ENCODE data around the gene RPGR. TPM values are rescaled to one million over a fixed set of nuclear protein-coding genes. Genes with fewer than 3 reads are reported as not detected.

Gene RPGR
- total and polyA plus RNA-seq, 4 donors, result 2.6 to 21.8 (median 11.8) TPM

DNA sequence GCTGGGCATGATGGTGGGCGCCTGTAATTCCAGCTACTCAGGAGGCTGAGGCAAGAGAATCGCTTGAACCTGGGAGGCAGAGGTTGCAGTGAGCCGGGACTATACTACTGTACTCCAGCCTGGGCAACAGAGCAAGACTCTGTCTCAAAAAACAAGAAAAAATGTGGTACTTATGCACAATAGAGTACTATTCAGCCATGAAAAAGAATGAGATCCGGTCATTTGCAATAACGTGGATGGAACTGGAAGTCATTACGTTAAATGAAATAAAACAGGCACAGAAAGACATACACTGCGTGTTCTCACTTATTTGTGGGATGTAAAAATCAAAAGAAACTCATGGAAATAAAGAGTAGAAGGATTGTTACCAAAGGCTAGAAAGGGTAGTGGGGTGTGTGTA is 12.1 kb downstream of the RPGR start:
- H3K9me3 ChIP-seq (ENCODE audit: control insufficient read depth, low read length), result no peaks in the 10 kb centered on the region
- intact Hi-C loops (cut with DNase I), result no loop called here
- no peak for DNase-seq
- no peaks in the 10 kb centered on the region for H3K4me1 ChIP-seq (ENCODE audit: control insufficient read depth in 1 of 2, insufficient read depth in 2 of 2, low read length in 2 of 2)
- no peak overlapping the region for H3K4me3 ChIP-seq (ENCODE audit: low read length in 2 of 2)
- H3K36me3 ChIP-seq (ENCODE audit: control insufficient read depth in 1 of 2, insufficient read depth in 2 of 2, low read length in 1 of 2), result no peaks in the 10 kb centered on the region
- no peak overlapping the region for H3K27ac ChIP-seq (ENCODE audit: low read depth in 1 of 2, low read length in 2 of 2)
- 88 to 98% methylated on average over 7 of the region's 7 CpGs for WGBS, 2 donors
- ATAC-seq (ENCODE audit: low FRiP score), result no peak
- no peaks in the 10 kb centered on the region for H3K27me3 ChIP-seq (ENCODE audit: control insufficient read depth in 1 of 2, insufficient read depth in 2 of 2, low read length in 1 of 2)

DNA sequence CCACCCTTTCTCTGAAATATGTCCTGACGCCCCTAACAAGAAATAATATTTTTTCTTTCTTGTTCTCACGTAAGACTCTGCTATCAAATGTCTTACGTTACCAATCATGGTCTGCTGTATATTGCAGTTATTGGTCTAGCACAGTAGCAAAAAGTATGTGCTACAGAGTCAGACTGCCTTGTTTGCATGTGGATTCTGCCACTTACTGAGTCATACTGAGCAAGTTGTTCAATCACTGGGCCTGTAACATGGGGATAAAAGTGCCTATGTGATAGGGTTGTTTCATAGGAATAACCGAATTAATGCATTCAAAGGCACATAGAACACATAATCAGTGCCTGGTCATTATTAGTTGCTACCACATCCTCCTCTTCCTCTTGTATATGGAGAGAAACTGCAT is 14.1 kb downstream of the RPGR start:
- H3K4me3 ChIP-seq (ENCODE audit: low read length in 2 of 2), result no peak overlapping the region
- H3K27ac ChIP-seq (ENCODE audit: low read depth in 1 of 2, low read length in 2 of 2), result no peak overlapping the region
- 78 to 96% methylated on average over 4 of the region's 4 CpGs for WGBS, 2 donors
- no peak for DNase-seq
- no peaks in the 10 kb centered on the region for H3K36me3 ChIP-seq (ENCODE audit: control insufficient read depth in 1 of 2, insufficient read depth in 2 of 2, low read length in 1 of 2)
- H3K4me1 ChIP-seq (ENCODE audit: control insufficient read depth in 1 of 2, insufficient read depth in 2 of 2, low read length in 2 of 2), result no peaks in the 10 kb centered on the region
- intact Hi-C loops (cut with DNase I), result no loop called here
- no peaks in the 10 kb centered on the region for H3K27me3 ChIP-seq (ENCODE audit: control insufficient read depth in 1 of 2, insufficient read depth in 2 of 2, low read length in 1 of 2)
- no peaks in the 10 kb centered on the region for H3K9me3 ChIP-seq (ENCODE audit: control insufficient read depth, low read length)
- no peak for ATAC-seq (ENCODE audit: low FRiP score)

DNA sequence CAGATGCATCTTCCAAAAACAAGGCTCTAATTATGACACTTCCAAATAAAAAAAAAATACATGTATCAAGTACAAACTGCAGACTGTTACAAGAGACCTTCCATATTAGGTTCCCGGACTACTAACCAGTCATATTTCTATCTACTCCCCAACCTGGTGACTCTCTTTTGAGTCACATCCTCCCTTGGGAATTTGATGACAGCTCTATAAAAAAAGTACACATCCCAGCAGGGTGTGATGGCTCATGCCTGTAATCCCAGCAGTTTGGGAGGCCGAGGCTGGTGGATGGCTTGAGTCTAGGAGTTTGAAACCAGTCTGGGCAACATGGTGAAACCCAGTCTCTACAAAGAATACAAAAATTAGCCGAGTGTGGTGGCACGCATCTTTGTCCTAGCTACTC is 14.9 kb downstream of the RPGR start:
- Histone ChIP-seq H3K36me3 (ENCODE audit: control insufficient read depth in 1 of 2, insufficient read depth in 2 of 2, low read length in 1 of 2) (no peaks in the 10 kb centered on the region), H3K9me3 (ENCODE audit: control insufficient read depth, low read length) (no peaks in the 10 kb centered on the region), H3K4me3 (ENCODE audit: low read length in 2 of 2) (no peak overlapping the region), H3K4me1 (ENCODE audit: control insufficient read depth in 1 of 2, insufficient read depth in 2 of 2, low read length in 2 of 2) (no peaks in the 10 kb centered on the region), H3K27ac (ENCODE audit: low read depth in 1 of 2, low read length in 2 of 2) (no peak overlapping the region), H3K27me3 (ENCODE audit: control insufficient read depth in 1 of 2, insufficient read depth in 2 of 2, low read length in 1 of 2) (no peaks in the 10 kb centered on the region)
- whole genome bisulfite sequencing, 2 donors, result 82 to 88% methylated on average over 4 of the region's 4 CpGs
- ATAC-seq (ENCODE audit: low FRiP score) (no peak), DNase-seq (no peak)
- intact Hi-C loops (cut with DNase I), result no loop called here

DNA sequence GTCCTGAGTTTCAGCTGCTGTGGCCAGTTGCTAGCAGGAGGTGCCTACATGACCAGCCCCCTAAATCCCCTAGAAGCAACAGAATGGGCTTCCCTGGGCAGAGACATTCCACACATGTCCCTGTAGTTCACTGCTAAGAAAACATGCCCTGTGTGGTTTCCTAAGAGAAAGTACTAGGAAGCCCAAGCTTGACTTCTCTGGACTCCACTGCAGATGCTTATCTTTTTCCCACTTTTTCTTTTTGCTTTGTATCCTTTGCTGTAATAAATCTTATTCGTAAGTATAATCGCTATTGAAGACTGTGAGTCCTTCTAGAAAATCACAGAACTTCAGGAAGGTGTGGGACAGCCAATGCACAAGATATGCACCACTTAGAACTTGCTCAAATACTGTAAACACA is 15.6 kb downstream of the RPGR start:
- Histone ChIP-seq H3K9me3 (ENCODE audit: control insufficient read depth, low read length) (no peaks in the 10 kb centered on the region), H3K4me1 (ENCODE audit: control insufficient read depth in 1 of 2, insufficient read depth in 2 of 2, low read length in 2 of 2) (no peaks in the 10 kb centered on the region), H3K27ac (ENCODE audit: low read depth in 1 of 2, low read length in 2 of 2) (no peak overlapping the region), H3K36me3 (ENCODE audit: control insufficient read depth in 1 of 2, insufficient read depth in 2 of 2, low read length in 1 of 2) (no peaks in the 10 kb centered on the region), H3K4me3 (ENCODE audit: low read length in 2 of 2) (no peak overlapping the region), H3K27me3 (ENCODE audit: control insufficient read depth in 1 of 2, insufficient read depth in 2 of 2, low read length in 1 of 2) (no peaks in the 10 kb centered on the region)
- ATAC-seq (ENCODE audit: low FRiP score), result no peak
- intact Hi-C loops (cut with DNase I), result no loop called here
- DNase-seq, result no peak
- 68 to 77% methylated on average over 2 of the region's 2 CpGs for whole genome bisulfite sequencing, 2 donors

DNA sequence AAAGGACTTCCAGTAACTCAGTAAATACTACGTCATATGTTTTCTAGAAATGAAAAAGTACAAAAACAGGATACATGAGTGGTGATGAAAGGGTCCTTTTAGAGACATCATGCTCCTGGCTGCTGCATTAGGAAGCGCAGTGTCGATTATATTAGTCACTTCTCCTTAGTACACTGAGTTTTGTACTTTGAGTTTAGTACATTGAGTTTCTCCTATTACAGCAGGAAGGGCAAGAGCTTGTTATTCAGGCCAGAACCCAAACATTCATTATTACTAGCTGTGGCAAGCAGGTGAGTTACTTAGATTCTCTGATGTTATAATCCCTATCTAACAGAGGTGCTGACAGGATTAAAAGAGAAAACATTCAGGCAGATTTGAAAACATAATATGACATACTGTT is 21.3 kb downstream of the RPGR start:
- Histone ChIP-seq H3K36me3 (ENCODE audit: control insufficient read depth in 1 of 2, insufficient read depth in 2 of 2, low read length in 1 of 2) (no peaks in the 10 kb centered on the region), H3K4me1 (ENCODE audit: control insufficient read depth in 1 of 2, insufficient read depth in 2 of 2, low read length in 2 of 2) (no peaks in the 10 kb centered on the region), H3K4me3 (ENCODE audit: low read length in 2 of 2) (no peak overlapping the region), H3K9me3 (ENCODE audit: control insufficient read depth, low read length) (no peaks in the 10 kb centered on the region), H3K27me3 (ENCODE audit: control insufficient read depth in 1 of 2, insufficient read depth in 2 of 2, low read length in 1 of 2) (no peaks in the 10 kb centered on the region), H3K27ac (ENCODE audit: low read depth in 1 of 2, low read length in 2 of 2) (no peak overlapping the region)
- intact Hi-C loops (cut with DNase I), result no loop called here
- peak; percentile 50 for ATAC-seq (ENCODE audit: low FRiP score)
- no peak for DNase-seq
- 79 to 85% methylated on average over 3 of the region's 3 CpGs for WGBS, 2 donors

DNA sequence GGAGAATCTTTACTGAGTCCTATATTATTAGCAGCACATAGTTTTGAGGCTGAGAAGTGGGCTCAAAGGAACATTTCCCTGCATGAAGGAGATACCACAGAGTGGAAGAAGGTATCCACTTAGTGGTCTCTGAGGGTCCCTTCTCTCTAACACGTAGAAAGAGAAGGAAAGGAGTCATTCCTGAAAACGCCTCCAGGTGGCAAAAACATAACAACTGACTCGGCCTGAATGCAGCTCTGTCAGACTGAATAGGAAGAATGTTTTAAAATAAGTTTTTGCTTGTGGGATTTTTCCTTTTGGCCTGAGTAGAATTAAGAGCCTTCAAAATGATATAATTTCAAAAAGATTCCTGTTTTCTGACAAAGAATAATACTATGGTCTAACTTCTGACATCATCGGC is 23.3 kb downstream of the RPGR start:
- no peaks in the 10 kb centered on the region for H3K9me3 ChIP-seq (ENCODE audit: control insufficient read depth, low read length)
- no peaks in the 10 kb centered on the region for H3K4me1 ChIP-seq (ENCODE audit: control insufficient read depth in 1 of 2, insufficient read depth in 2 of 2, low read length in 2 of 2)
- 31 to 48% methylated on average over 4 of the region's 4 CpGs for WGBS, 2 donors
- no peak for ATAC-seq (ENCODE audit: low FRiP score)
- no peaks in the 10 kb centered on the region for H3K36me3 ChIP-seq (ENCODE audit: control insufficient read depth in 1 of 2, insufficient read depth in 2 of 2, low read length in 1 of 2)
- intact Hi-C loops (cut with DNase I), result no loop called here
- H3K27me3 ChIP-seq (ENCODE audit: control insufficient read depth in 1 of 2, insufficient read depth in 2 of 2, low read length in 1 of 2), result no peaks in the 10 kb centered on the region
- no peak overlapping the region for H3K4me3 ChIP-seq (ENCODE audit: low read length in 2 of 2)
- no peak overlapping the region for H3K27ac ChIP-seq (ENCODE audit: low read depth in 1 of 2, low read length in 2 of 2)
- no peak for DNase-seq

DNA sequence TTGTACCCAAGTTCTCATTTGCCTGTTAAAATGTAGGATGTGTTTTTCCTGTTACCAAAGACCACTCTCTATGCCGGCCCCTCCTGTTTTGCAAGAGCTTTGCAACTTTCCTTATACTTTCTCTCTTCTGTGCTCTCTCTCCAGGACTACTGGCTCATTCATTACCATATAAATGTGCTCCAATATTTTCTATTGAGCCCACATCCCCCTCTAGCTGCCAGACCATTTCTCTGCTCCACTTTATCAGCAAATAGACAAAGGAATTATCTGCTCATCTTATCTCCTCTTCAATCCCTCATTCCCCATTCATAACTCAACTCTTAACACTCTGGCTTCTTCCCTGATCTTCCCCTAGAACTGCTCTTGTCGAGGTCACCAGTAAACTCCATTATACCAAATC is 33.6 kb downstream of the RPGR start:
- ATAC-seq (ENCODE audit: low FRiP score), result no peak
- H3K27me3 ChIP-seq (ENCODE audit: control insufficient read depth in 1 of 2, insufficient read depth in 2 of 2, low read length in 1 of 2), result no peaks in the 10 kb centered on the region
- WGBS, 2 donors, result 48 to 74% methylated on average over 2 of the region's 2 CpGs

DNA sequence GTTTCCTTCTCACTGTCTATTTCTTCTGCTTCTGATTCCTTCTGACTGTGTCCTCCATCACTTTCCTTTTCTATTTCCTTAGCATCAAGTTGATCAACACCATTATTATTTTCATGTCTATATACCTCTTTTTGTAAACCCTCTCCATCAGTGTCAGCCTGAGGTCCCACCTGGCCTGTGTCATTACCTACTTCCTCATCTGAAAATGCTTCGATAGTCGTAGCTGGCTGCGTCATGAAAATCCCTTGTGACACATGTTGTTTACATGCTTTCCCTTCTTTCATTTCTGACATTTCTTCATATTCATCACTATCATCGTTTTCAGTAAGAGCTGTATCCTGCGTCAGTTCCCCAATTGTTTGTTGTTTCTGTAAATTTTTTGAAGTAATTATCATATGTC is 39.6 kb downstream of the RPGR start:
- ATAC-seq (ENCODE audit: low FRiP score), result no peak
- no peaks in the 10 kb centered on the region for H3K9me3 ChIP-seq (ENCODE audit: control insufficient read depth, low read length)
- DNase-seq, result no peak
- no peak overlapping the region for H3K27ac ChIP-seq (ENCODE audit: low read depth in 1 of 2, low read length in 2 of 2)
- no peaks in the 10 kb centered on the region for H3K36me3 ChIP-seq (ENCODE audit: control insufficient read depth in 1 of 2, insufficient read depth in 2 of 2, low read length in 1 of 2)
- H3K4me3 ChIP-seq (ENCODE audit: low read length in 2 of 2), result no peak overlapping the region
- intact Hi-C loops (cut with DNase I), result no loop called here
- 88 to 91% methylated on average over 5 of the region's 5 CpGs for WGBS, 2 donors
- H3K4me1 ChIP-seq (ENCODE audit: control insufficient read depth in 1 of 2, insufficient read depth in 2 of 2, low read length in 2 of 2), result no peaks in the 10 kb centered on the region
- H3K27me3 ChIP-seq (ENCODE audit: control insufficient read depth in 1 of 2, insufficient read depth in 2 of 2, low read length in 1 of 2), result no peaks in the 10 kb centered on the region

More for the DNA sequence above, 33.6 kb downstream of the RPGR start:
- DNase-seq, result no peak
- Histone ChIP-seq H3K36me3 (ENCODE audit: control insufficient read depth in 1 of 2, insufficient read depth in 2 of 2, low read length in 1 of 2) (no peaks in the 10 kb centered on the region), H3K9me3 (ENCODE audit: control insufficient read depth, low read length) (no peaks in the 10 kb centered on the region), H3K4me3 (ENCODE audit: low read length in 2 of 2) (no peak overlapping the region), H3K27ac (ENCODE audit: low read depth in 1 of 2, low read length in 2 of 2) (no peak overlapping the region), H3K4me1 (ENCODE audit: control insufficient read depth in 1 of 2, insufficient read depth in 2 of 2, low read length in 2 of 2) (no peaks in the 10 kb centered on the region)
- intact Hi-C loops (cut with DNase I), result no loop called here

DNA sequence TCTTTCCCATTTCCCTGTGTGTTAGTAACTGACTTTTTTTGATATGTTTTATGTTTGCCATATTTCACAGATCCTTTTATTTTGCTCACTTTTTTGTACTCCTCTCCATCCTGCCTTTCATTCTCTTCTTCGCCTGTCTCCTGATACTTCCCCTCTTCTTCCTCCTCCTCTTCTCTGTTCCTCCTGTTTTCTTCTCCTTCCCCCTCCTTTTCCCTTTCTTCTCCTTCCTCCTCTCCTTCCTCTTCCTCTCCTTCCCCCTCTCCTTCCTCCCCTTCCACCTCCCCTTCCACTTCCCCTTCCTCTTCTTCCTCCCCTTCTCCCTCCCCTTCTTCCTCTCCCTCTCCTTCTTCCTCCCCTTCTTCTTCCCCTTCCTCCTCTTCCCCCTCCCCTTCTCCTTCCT is 41.7 kb downstream of the RPGR start:
- Histone ChIP-seq H3K4me3 (ENCODE audit: low read length in 2 of 2) (no peak overlapping the region), H3K27me3 (ENCODE audit: control insufficient read depth in 1 of 2, insufficient read depth in 2 of 2, low read length in 1 of 2) (no peaks in the 10 kb centered on the region), H3K27ac (ENCODE audit: low read depth in 1 of 2, low read length in 2 of 2) (no peak overlapping the region), H3K4me1 (ENCODE audit: control insufficient read depth in 1 of 2, insufficient read depth in 2 of 2, low read length in 2 of 2) (no peaks in the 10 kb centered on the region), H3K9me3 (ENCODE audit: control insufficient read depth, low read length) (no peaks in the 10 kb centered on the region), H3K36me3 (ENCODE audit: control insufficient read depth in 1 of 2, insufficient read depth in 2 of 2, low read length in 1 of 2) (no peaks in the 10 kb centered on the region)
- DNase-seq, result no peak
- 79 to 97% methylated on average over 1 of the region's 1 CpG for WGBS, 2 donors
- ATAC-seq (ENCODE audit: low FRiP score), result no peak
- intact Hi-C loops (cut with DNase I), result no loop called here
